SKM-1 treated with dmso at 0.1 percent for 144 hours (cell line): ENCODE measurements around the gene TIMP2.
"Not testable (repeated sequence)": the region's sequence is repeated elsewhere in the genome, so short reads cannot be mapped to it uniquely, and the experiment has no call there.

Experiments used
- DNase-seq: peaks from one replicate; lab custom pipeline; 2025; ENCODE audit not compliant: unreplicated experiment; lab: John Stamatoyannopoulos, UW

The TIMP2 gene

GRCh38 chr17:78956254-78956653 lies 31.1 kb upstream of the TIMP2 start:
- DNase-seq: no peak

DNA sequence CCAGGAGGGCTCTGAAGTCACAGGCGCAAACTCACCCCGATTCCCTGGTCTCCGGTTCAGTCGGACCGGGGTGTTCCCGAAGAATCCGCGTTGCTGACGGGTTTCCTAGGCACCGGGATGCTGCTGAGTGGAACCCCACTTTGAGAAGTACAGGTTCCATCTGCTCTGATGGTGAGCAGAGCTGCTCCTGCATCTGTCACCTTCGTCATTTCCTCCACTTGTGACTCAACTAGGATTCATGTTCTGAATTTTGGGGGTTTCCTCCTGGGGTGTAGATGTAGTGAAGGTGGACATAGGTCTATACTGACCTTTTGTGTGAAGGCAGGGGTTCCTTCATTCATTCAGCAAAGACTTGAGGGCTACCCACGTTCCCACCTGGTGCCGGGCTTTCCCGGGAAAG lies 29.5 kb upstream of the TIMP2 start:
- no peak for DNase-seq

- DNase-seq: no peak
These were observed 28.5 kb upstream of the TIMP2 start for GRCh38 chr17:78953356-78954350.

DNA sequence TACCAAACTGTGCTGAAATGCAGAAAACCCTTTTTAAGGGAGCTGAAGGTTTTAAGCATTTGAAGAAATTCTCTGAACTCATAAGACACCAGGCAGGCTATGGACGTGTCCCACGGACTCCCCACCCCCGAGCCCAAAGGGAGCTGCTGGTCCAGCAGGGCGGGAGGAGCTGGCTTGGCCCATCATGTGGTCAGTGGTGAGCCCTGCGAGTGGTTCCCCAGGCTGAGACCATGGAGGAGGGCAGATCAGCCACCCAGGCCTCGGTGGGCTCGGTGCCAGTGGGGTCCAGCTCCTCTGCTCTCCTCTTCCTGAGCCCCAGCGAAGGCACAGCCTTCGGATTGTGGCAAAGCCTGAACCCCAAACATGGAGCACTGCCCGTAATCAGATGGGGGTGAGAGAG lies 27.5 kb upstream of the TIMP2 start:
- DNase-seq: no peak

DNA sequence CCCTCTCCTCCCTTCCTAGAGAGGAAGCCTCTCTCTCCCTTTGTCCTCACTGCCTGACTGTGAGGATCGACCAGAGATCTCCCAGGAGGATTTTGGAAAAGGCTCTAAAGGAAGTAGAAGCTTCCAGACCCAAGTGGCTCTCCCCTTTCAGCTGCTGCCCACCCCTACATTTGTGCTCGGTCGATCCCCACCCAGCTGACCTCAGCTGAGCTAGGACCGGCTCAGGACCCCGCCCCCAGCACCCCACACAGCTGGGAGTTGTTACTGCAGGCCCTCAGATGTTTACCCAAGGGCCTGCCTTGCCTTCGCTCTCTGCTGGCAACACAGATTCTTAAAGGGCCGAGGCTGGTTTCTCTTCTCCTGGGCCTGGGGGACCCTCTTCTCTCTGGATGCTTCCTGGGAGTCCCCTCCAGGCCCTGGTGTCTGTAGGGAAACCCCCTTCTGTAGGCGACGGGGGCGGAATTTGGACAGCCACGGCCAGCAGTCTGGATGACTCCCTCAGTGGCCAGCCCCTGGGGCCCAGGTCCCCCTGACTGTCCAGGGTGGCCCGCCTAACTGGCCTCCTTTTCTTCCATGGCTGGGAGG lies 26.9 kb upstream of the TIMP2 start:
- DNase-seq: no peak

GRCh38 chr17:78950870-78951269 lies 25.7 kb upstream of the TIMP2 start:
- DNase-seq: no peak

DNA sequence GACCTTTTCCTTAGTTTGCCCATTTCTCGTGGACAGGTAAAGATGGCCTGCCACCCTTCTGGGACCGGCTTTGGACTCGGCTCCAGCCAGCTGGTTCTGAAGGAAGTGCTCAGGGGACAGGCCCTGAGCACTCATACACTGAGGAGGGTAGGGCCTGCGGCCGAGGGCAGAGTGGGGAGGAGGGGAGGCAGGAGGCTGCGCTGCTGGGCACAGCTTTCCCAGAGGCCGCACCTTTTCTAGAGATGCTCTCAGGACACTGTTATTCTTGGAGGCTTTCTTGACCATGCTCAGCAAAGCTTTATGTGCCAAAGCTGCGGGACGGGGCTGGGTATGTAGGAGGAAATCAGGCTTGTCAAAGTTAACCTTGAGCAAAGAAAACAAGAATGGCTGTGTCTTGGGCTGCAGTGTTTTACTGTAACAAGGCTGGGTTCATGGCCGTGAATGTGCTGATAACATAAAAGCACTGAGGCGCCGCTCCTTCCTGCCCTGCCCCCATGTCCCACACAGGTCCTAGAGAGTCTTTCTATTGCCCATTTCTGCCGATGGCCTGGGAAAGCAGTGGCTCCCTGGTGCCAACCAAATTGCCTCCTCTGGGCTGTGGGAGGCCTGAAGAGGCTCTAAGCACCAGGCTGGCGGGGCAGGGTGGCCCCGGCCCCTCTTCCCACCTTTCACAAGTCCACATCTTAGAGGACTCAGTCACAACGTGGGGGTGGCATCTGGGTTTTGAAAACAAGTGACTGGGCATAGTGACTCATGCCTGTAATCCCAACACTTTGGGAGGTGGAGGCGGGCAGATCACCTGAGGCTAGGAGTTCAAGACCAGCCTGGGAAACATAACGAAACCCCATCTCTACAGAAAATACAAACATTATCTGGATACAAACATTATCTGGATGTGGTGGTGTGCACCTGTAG lies 22.3 kb upstream of the TIMP2 start:
- DNase-seq: no peak

- no peak for DNase-seq
These were observed 21.4 kb upstream of the TIMP2 start for GRCh38 chr17:78946631-78947030.

DNA sequence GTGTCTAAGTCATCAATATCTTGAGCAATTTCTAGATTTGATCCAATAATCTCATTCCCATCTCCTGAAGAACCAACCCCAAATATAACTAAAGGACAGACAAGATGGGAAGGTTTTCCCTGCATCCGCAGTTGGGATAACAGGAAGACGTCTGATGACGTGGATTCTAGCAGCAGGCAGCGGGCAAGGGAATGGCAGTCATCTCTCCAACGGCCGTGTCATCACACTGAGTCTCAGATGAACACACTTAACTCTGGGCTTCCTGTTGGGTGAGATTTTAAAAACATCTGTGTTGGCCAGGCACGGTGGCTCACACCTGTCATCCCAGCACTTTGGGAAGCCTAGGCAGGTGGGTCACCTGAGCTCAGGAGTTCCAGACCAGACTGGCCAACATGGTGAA lies 20.9 kb upstream of the TIMP2 start:
- no peak for DNase-seq

- DNase-seq: not testable (repeated sequence)
These were observed 20.3 kb upstream of the TIMP2 start for GRCh38 chr17:78945455-78945854.

DNA sequence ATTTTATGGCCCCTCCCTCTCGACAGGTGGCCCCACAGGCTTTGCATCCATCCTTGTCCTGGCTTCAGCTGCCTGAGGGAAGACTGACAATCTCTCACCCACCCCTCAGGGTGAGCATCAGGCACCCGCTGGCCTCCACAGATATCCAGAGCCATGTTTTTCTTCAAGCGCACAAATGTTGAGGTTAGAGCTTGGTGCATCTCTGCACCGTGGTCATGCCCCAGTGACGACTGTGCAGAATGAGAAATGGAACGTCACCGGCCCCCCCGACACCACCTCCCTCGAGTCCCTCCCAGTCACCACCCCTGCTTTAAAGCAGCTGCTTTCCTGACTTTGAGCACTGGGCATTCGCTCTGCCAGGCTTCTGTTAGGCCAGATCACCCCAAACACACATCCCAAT lies 19.8 kb upstream of the TIMP2 start:
- no peak for DNase-seq

GRCh38 chr17:78944026-78944425 lies 18.8 kb upstream of the TIMP2 start:
- DNase-seq: no peak

DNA sequence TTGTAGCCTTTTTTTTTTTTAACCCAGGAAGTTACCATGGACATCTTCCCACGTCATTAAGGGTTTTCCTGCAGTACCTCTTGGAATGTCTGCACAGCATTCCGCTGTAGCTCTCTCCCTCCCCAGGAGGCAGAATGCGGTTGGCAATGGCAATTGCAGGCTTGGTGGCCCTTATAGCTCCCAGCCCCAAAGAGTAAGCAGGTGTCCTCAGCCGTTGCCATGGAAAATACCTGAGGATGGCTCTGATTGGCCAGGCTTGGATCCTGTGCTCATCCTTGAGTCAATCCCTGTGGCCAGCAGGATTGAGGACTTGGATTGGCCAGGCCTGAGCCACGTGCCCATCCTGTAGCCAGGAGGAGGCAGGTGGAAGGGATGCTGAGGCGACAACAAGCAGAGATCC lies 15.5 kb upstream of the TIMP2 start:
- no peak for DNase-seq

DNA sequence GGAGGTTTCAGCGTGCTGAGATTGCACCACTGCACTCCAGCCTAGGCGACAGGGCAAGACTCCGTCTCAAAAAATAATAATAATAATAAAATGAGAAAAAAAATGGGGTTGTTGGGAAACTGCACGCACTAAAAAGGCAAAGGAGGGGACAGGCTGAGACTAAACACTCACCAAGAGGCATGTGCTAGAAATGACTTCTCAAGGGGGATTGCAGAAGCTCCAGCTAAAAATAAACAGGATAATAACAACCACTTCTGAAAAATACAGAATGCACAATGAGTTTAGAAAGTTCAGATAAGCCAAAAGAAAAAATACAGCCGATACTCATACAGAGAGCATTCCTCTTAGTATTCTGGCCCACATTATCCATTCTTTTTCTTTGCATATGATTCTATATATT lies 15.1 kb upstream of the TIMP2 start:
- no peak for DNase-seq

DNA sequence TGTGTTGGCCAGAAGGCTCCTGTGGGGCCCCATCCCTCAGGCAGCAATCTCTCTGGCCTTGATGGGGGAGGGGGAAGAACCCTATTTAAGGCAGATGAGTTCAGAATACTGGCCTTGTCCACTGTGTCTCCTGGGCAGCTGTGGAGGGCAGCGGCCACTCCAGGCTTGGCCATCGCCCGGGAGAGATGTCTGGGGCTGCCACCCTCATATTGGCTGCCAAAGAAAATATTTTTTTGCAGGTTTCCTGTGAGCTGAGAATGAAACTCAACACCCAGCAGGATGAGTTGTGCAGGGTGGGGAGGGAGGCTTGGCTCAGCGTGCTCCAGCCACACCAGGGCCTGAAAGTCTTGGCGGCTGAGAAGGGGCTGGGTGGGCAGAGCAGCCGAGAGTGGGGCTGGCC lies 14.4 kb upstream of the TIMP2 start:
- no peak for DNase-seq

DNA sequence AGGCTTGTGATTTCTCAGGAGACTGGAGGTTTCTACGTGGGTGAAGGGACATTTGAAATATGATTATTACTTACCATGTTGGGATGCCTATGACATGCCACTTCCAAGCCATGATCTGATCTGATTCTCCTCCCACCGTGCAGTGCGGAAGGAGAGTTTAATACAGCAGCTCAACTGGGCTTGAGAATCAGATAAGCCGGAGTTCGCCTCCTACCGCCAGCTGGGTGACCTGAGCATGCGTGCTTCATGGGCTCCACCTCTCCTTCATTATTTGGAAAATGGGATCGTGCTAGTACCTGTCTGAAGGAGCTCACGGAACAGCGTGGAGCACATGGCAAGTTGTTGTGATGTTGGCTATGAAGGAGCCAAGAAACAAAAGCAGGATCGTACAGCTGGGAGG lies 12.4 kb upstream of the TIMP2 start:
- DNase-seq: no peak

DNA sequence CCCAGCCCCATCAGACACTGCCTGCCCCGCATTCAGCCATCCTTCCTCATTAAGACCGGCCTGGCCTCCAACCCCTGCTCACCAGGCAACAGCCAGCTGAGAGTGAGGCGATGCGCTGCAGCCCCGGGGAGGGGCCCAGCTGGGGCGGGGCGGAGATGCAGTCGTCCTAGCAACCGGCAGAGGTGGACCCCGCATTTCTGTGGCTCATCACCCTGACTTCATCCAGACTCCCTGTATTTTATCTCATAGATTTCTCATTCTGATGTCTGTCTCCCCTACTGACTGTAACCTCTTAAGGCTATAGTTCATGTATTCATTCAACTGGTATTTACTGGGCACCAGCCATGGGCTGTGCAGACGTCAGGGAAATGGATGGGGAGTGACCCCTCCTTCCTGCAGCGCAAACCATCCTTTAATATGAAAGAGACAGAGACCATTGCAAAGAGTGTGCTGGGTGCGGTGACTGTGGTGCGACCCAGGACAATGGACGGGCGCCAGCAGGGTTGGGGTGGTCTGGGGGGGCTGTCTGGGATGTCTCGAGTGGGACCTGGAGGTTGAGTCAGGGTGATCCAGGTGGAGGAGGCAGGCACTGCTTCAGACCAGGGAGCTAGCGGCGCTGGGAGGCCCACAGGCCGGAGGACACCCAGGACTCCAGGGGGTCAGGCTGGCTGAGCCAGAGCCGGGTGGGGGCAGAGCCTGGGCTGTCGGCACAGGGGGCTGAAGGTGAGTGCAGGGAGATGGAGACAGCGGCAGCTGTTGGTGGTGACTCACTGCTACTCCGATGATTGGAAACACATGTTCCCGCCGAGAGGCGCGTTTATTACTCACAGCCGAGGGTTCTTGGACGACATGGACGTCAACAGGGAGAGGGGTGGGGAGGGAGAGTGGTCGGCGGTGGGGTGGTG lies 10.5 kb upstream of the TIMP2 start:
- no peak for DNase-seq

GRCh38 chr17:78934681-78935418 lies 9.7 kb upstream of the TIMP2 start:
- no peak for DNase-seq

- no peak for DNase-seq
These were observed 8.9 kb upstream of the TIMP2 start for GRCh38 chr17:78933959-78934568.
